Measurements from ENCODE around the gene LRRC37A3. TPM values are rescaled to one million over a fixed set of nuclear protein-coding genes. Genes with fewer than 3 reads are reported as not detected.
A peak's percentile ranks its signal among the peaks of the same experiment; 100 is the strongest.
"Not testable (repeated sequence)": the region's sequence is repeated elsewhere in the genome, so short reads cannot be mapped to it uniquely, and the experiment has no call there.

LRRC37A3 gene
- total and polyA plus RNA-seq, 2 of the 13 experiments (the other 11 are each of a cell fraction or from before 2014, with no cell fraction given), result 0.62 to 1.1 TPM

DNA sequence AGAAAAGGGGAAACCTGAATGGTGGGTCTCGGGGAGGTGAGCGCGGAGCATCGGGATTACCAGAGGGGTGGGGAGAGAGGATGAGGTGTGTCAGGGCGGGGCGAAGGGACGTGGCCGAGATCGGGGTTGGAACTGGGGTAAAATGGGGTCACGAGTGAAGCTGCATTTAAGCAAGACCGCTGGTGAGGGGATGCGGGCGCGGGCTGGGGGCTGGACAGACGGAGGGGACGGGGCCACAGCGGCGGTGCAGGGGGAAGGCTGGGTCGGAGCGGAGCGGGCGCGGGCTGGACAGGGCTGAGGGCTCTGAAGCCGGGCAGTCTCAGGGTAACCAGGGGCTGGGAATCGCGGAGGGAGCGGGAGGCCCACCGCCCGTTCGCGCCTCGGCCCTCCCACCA lies 82.7 kb downstream of the LRRC37A3 start (continued):
- TF ChIP-seq EED (CRISPR knock-in tag; IDR thresholded peaks at IDR 0.05) (0 out of 2 replicates have a peak, but pooled peaks have one; percentile 61), IKZF4 (CRISPR knock-in tag; IDR thresholded peaks at IDR 0.05; ENCODE audit: borderline replicate concordance, low read depth, not compliant biosample characterization) (peak; percentile 17)
- TF ChIP-seq, protein P1, sequence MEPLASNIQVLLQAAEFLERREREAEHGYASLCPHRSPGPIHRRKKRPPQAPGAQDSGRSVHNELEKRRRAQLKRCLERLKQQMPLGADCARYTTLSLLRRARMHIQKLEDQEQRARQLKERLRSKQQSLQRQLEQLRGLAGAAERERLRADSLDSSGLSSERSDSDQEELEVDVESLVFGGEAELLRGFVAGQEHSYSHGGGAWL (CRISPR knock-in tag; IDR thresholded peaks at IDR 0.05), result 0 out of 2 replicates have a peak, but pooled peaks have one; percentile 30

DNA sequence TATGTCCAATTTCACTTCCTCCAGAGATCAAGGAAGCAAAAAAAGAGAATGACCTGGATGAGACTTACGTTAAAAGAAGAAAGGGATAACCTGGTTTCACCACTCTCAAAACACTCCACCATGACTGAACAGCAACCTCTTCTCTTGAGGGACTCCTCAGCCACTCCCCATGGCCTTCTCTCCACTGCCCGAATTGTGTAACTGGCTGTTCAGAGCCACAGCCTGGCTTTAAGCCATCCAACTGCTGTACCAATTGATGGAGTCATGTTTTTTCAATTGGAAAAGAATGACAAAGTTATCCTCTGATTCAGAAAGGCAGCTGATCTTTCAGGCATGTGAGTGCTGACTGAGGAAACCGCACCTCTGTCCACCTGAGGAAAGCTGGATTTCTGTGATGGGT lies 85.2 kb downstream of the LRRC37A3 start:
- FAIRE-seq; DNase-seq (ENCODE audit: low spot score); CTCF ChIA-PET (ENCODE audit: low intra/inter-chr PET ratio, low total read pairs); BruUV-seq (replicated peaks); H3K4me2 ChIP-seq (ENCODE audit: low read depth, low read length); POLR2A ChIA-PET; H3K79me2 ChIP-seq (ENCODE audit: insufficient read depth, low read length); H2AFZ ChIP-seq (ENCODE audit: low read length); H3K27ac ChIP-seq (ENCODE audit: extremely low read length, insufficient read depth, low read length); H3K27me3 ChIP-seq (ENCODE audit: control insufficient read depth in 1 of 2, insufficient read depth in 2 of 2, low read length in 2 of 2); H4K20me1 ChIP-seq (ENCODE audit: insufficient read depth, low read length); in situ Hi-C loops (cut with HindIII; ENCODE audit: extremely low pct_ligation_motif_present, low pct_unique_long_range_greater_than_20kb); ATAC-seq; H3K4me3 ChIP-seq (replicated peaks in 1 of 3; ENCODE audit: insufficient read depth in 1 of 3, low read depth in 2 of 3, low read length in 3 of 3); H3K36me3 ChIP-seq (replicated peaks in 1 of 2; ENCODE audit: control insufficient read depth in 1 of 2, insufficient read depth in 2 of 2, low read length in 2 of 2); H3K9ac ChIP-seq (ENCODE audit: insufficient read depth, low read depth, low read length); intact Hi-C loops (cut with micrococcal nuclease; ENCODE audit: unreplicated experiment); H3K9me3 ChIP-seq (ENCODE audit: low read length): not testable (repeated sequence)
- WGBS (ENCODE audit: low lambda C conversion rate), result 96% methylated on average over 3 of the region's 3 CpGs
- H3K4me1 ChIP-seq (ENCODE audit: insufficient read depth, low read length), result peaks cover 17% of the 10 kb centered on the region

DNA sequence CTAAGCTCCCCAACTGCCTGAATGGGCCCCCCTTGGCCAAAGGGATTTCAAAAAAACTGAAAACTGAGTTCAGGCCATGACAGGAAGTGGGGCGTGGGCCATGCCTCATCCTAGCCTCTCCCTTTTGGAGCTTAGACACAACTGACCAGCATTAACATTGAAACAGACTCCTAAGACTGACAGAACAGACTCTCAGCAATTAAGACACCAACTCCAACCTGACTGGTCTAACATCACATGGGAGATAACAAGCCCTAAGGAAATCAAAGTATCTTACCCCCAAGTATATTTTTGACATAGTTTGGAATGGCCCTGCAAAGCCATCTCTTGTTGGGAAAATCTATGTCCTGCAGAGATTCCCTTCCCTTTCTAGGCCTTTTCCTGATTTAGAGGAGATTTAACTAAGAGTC lies 88.6 kb downstream of the LRRC37A3 start:
- H3K9ac ChIP-seq (ENCODE audit: insufficient read depth, low read depth, low read length); H2AFZ ChIP-seq (ENCODE audit: low read length); H3K36me3 ChIP-seq (replicated peaks in 1 of 2; ENCODE audit: control insufficient read depth in 1 of 2, insufficient read depth in 2 of 2, low read length in 2 of 2); H3K27ac ChIP-seq (ENCODE audit: extremely low read length, insufficient read depth, low read length); H3K79me2 ChIP-seq (ENCODE audit: insufficient read depth, low read length); H4K20me1 ChIP-seq (ENCODE audit: insufficient read depth, low read length); H3K4me2 ChIP-seq (ENCODE audit: low read depth, low read length); ATAC-seq; H3K4me1 ChIP-seq (ENCODE audit: insufficient read depth, low read length); intact Hi-C loops (cut with micrococcal nuclease; ENCODE audit: unreplicated experiment); H3K9me3 ChIP-seq (ENCODE audit: low read length); H3K4me3 ChIP-seq (replicated peaks in 1 of 3; ENCODE audit: insufficient read depth in 1 of 3, low read depth in 2 of 3, low read length in 3 of 3); BruUV-seq (replicated peaks); POLR2A ChIA-PET; H3K27me3 ChIP-seq (ENCODE audit: control insufficient read depth in 1 of 2, insufficient read depth in 2 of 2, low read length in 2 of 2); DNase-seq (ENCODE audit: low spot score); in situ Hi-C loops (cut with HindIII; ENCODE audit: extremely low pct_ligation_motif_present, low pct_unique_long_range_greater_than_20kb); FAIRE-seq; CTCF ChIA-PET (ENCODE audit: low intra/inter-chr PET ratio, low total read pairs): not testable (repeated sequence)
- 100% methylated on average over 1 of the region's 1 CpG for WGBS (ENCODE audit: low lambda C conversion rate)

DNA sequence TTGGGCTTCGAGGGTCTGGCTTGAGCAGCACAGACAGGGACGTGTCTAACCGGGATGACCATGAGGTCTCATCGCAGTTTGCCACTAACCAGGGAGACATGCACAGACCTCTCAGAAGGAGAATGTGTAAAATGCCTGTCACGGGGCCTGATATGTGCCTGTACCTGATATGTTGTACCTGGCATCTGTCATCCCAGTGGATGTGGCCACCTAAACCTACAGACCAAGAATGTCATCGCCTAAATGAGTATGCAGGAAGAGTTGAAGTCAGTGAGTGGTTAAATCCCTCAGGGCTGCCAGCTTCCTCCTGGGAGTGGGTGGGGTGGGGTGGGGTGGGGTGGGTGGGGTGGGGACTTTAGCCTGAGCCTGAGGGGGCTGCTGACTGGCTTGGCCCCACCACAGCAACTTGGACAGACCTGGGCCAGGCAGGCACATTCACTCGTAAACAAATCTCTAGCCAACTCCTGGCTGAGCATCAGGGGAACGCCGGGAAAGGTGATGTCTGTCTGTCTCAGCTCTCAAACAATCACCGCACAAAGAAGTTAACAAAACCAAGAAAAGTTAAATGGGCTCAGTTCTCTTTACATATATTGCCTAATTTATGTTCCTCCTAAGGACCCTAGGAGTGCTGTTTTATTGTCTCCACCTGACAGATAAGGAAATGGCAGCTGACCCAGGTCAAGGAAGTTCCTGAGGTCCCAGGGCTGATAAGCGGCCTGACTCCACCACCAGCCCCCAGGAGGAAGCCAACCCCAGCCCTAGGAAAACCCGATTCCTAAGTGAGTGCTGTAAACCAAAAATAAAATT lies 89.3 kb downstream of the LRRC37A3 start:
- DNase-seq (ENCODE audit: low spot score); H3K4me3 ChIP-seq (replicated peaks in 1 of 3; ENCODE audit: insufficient read depth in 1 of 3, low read depth in 2 of 3, low read length in 3 of 3); intact Hi-C loops (cut with micrococcal nuclease; ENCODE audit: unreplicated experiment); H4K20me1 ChIP-seq (ENCODE audit: insufficient read depth, low read length); H3K27me3 ChIP-seq (ENCODE audit: control insufficient read depth in 1 of 2, insufficient read depth in 2 of 2, low read length in 2 of 2); CTCF ChIA-PET (ENCODE audit: low intra/inter-chr PET ratio, low total read pairs); H3K79me2 ChIP-seq (ENCODE audit: insufficient read depth, low read length); H3K9ac ChIP-seq (ENCODE audit: insufficient read depth, low read depth, low read length); in situ Hi-C loops (cut with HindIII; ENCODE audit: extremely low pct_ligation_motif_present, low pct_unique_long_range_greater_than_20kb); FAIRE-seq; H3K9me3 ChIP-seq (ENCODE audit: low read length); H2AFZ ChIP-seq (ENCODE audit: low read length); H3K27ac ChIP-seq (ENCODE audit: extremely low read length, insufficient read depth, low read length); BruUV-seq (replicated peaks); H3K36me3 ChIP-seq (replicated peaks in 1 of 2; ENCODE audit: control insufficient read depth in 1 of 2, insufficient read depth in 2 of 2, low read length in 2 of 2); ATAC-seq; H3K4me1 ChIP-seq (ENCODE audit: insufficient read depth, low read length); H3K4me2 ChIP-seq (ENCODE audit: low read depth, low read length); POLR2A ChIA-PET: not testable (repeated sequence)
- WGBS (ENCODE audit: low lambda C conversion rate), result 93% methylated on average over 8 of the region's 12 CpGs

All from HepG2 (cell line).